K562 (cell line): ENCODE data around the gene VWA7. TPM values are rescaled to one million over a fixed set of nuclear protein-coding genes. Genes with fewer than 3 reads are reported as not detected.

Experiments used
- BDP1 ChIP-seq: IDR thresholded peaks from 3 replicates; pipeline ENCODE4 v1.6.1; 2011; ENCODE audit not compliant: insufficient read length, insufficient read depth
- CEBPB ChIP-seq: fragments of 450-650 bp; IDR thresholded peaks from 2 replicates; pipeline ENCODE4 v1.6.1; 2016; ENCODE audit warnings: missing genetic modification characterization, missing compliant biosample characterization
- CHD4 ChIP-seq: fragments of 200-600 bp; sonication (generic); IDR thresholded peaks from 3 replicates; pipeline ENCODE4 v1.6.1; 2012; ENCODE audit warnings: low read depth, mild to moderate bottlenecking, mixed read lengths, low read length, inconsistent platforms; ENCODE audit not compliant: insufficient read depth, insufficient replicate concordance, poor library complexity, severe bottlenecking
- ELF4 ChIP-seq: fragments of 450-650 bp; formaldehyde crosslinking; IDR thresholded peaks from 2 replicates; pipeline ENCODE4 v1.4.0; 2022; ENCODE audit warnings: missing genetic modification characterization
- FOXK1 ChIP-seq: sonication (generic); formaldehyde crosslinking; IDR thresholded peaks from 2 replicates; pipeline ENCODE4 v1.8.0; 2022; ENCODE audit warnings: missing genetic modification reagents, mild to moderate bottlenecking, borderline replicate concordance
- HDAC8 ChIP-seq: fragments of 450-650 bp; IDR thresholded peaks from 2 replicates; pipeline ENCODE4 v1.6.1; 2016; ENCODE audit warnings: mild to moderate bottlenecking, missing genetic modification characterization, moderate library complexity, missing compliant biosample characterization
- HMG20A ChIP-seq: fragments of 450-650 bp; formaldehyde crosslinking; conservative IDR thresholded peaks from 2 replicates; pipeline ENCODE4 v1.4.0; 2020; ENCODE audit warnings: mild to moderate bottlenecking, mixed read lengths
- KDM4B ChIP-seq, 2 experiments: fragments of 450-650 bp in 1 of 2; sonication (generic) in 1 of 2; IDR thresholded peaks; 2 replicates each; pipeline ENCODE4 v1.6.1; 2016 to 2017; ENCODE audit warnings: borderline replicate concordance in 2 of 2, antibody characterized with exemption in 1 of 2, low read depth in 1 of 2, mild to moderate bottlenecking in 1 of 2
- KLF16 ChIP-seq: IDR thresholded peaks from 2 replicates; pipeline ENCODE4 v1.6.1; 2016; ENCODE audit warnings: antibody characterized with exemption
- LARP7 ChIP-seq: fragments of 450-650 bp; IDR thresholded peaks from 2 replicates; pipeline ENCODE4 v1.6.1; 2016
- MAZ ChIP-seq, 2 experiments: fragments of 450-650 bp in 1 of 2; sonication (generic) in 1 of 2; formaldehyde crosslinking; IDR thresholded peaks in 1 of 2; conservative IDR thresholded peaks in 1 of 2; 2 replicates each; pipeline versions ENCODE4 v1.4.0 to v1.5.0; 2020; ENCODE audit warnings: mild to moderate bottlenecking in 1 of 2, missing genetic modification reagents in 1 of 2
- MECOM ChIP-seq: fragments of 250-450 bp; sonication (Bioruptor Pico); IDR thresholded peaks from 2 replicates; pipeline ENCODE4 v1.8.0; 2022; ENCODE audit warnings: inconsistent platforms
- NFXL1 ChIP-seq: fragments of 450-650 bp; formaldehyde crosslinking; IDR thresholded peaks from 2 replicates; pipeline ENCODE4 v1.4.0; 2021; ENCODE audit warnings: mild to moderate bottlenecking
- RHOXF2B ChIP-seq: fragments of 250-450 bp; sonication (Bioruptor Pico); conservative IDR thresholded peaks from 2 replicates; pipeline ENCODE4 v1.5.1; 2021
- YY1 ChIP-seq, 3 experiments: IDR thresholded peaks; 2 replicates each; pipeline ENCODE4 v1.6.1; 2011; ENCODE audit warnings: low read length in 2 of 3, mild to moderate bottlenecking in 2 of 3, moderate library complexity in 2 of 3, borderline replicate concordance in 1 of 3, control low read depth in 1 of 3, low read depth in 1 of 3; ENCODE audit not compliant: insufficient read depth in 3 of 3, insufficient replicate concordance in 2 of 3, control insufficient read depth in 1 of 3, insufficient read length in 1 of 3; ENCODE audit errors: extremely low read depth in 1 of 3
- ZEB2 ChIP-seq: fragments of 450-650 bp; IDR thresholded peaks from 2 replicates; pipeline ENCODE4 v1.6.1; 2016
- ZKSCAN1 ChIP-seq: fragments of 150-350 bp; IDR thresholded peaks from 2 replicates; pipeline ENCODE4 v1.6.1; 2016; ENCODE audit warnings: low read depth, low read length
- ZNF445 ChIP-seq: fragments of 250-450 bp; sonication (Bioruptor Pico); IDR thresholded peaks from 2 replicates; pipeline ENCODE4 v1.4.0; 2020; ENCODE audit warnings: low read depth, mild to moderate bottlenecking, moderate library complexity
- ZNF551 ChIP-seq: fragments of 250-450 bp; sonication (Bioruptor Pico); IDR thresholded peaks from 2 replicates; pipeline ENCODE4 v1.5.0; 2021; ENCODE audit warnings: mild to moderate bottlenecking, moderate library complexity
- ZNF57 ChIP-seq: fragments of 450-650 bp; formaldehyde crosslinking; IDR thresholded peaks from 2 replicates; pipeline ENCODE4 v1.4.0; 2020; ENCODE audit warnings: mild to moderate bottlenecking, moderate library complexity
- ZNF75A ChIP-seq: fragments of 450-650 bp; formaldehyde crosslinking; IDR thresholded peaks from 2 replicates; pipeline ENCODE4 v1.4.0; 2020; ENCODE audit warnings: mild to moderate bottlenecking
- polyA plus RNA-seq, 8 experiments: library from polyadenylated mRNA; depleted of rRNA in 4 of 8; stranded (reverse) in 5 of 8; unstranded in 3 of 8; fragments of >200 nt; fragmentation: Nextera tagmentation in 2 of 8; fragmentation: Illumina TruSeq in 1 of 8; extraction: Ambion mirVana in 2 of 8; extraction: Trizol in 1 of 8; gene quantifications; 2 replicates each; pipeline versions ENCODE4 v1.2.1 to v1.2.3, GENCODE V29; 2011 to 2014; ENCODE audit warnings: inconsistent platforms in 1 of 8, missing spikeins in 1 of 8
- total RNA-seq, 7 experiments: library from RNA; depleted of rRNA in 6 of 7; stranded (reverse); fragments of >200 nt in 6 of 7; fragmentation: Illumina TruSeq in 2 of 7; extraction: Trizol in 2 of 7; gene quantifications; 2 replicates each; pipeline versions ENCODE4 v1.2.1 to v1.2.3, GENCODE V29; 2011 to 2021; ENCODE audit warnings: low replicate concordance in 1 of 7
- TF ChIP-seq, protein P1 (sequence below), 2 experiments: fragments of 250-450 bp in 1 of 2; fragments of 450-650 bp in 1 of 2; sonication (Bioruptor Pico) in 1 of 2; IDR thresholded peaks; 2 replicates each; pipeline versions ENCODE4 v1.6.1 to v1.8.0; 2016 to 2021; ENCODE audit warnings: mild to moderate bottlenecking in 2 of 2, moderate library complexity in 2 of 2, missing compliant biosample characterization in 1 of 2, missing genetic modification characterization in 1 of 2
- TF ChIP-seq, protein P2 (sequence below): IDR thresholded peaks from 2 replicates; pipeline ENCODE4 v1.6.1; 2011; ENCODE audit warnings: borderline replicate concordance, low read depth, mild to moderate bottlenecking, moderate library complexity, low read length; ENCODE audit not compliant: insufficient read depth, poor library complexity, severe bottlenecking
- TF ChIP-seq, protein P3 (sequence below): fragments of 450-650 bp; IDR thresholded peaks from 2 replicates; pipeline ENCODE4 v1.6.1; 2017; ENCODE audit warnings: antibody characterized with exemption

Gene VWA7
- total and polyA plus RNA-seq, 9 of the 15 experiments (the other 6 are each of a cell fraction or from before 2014, with no cell fraction given) = 0.18 to 2.9 (median 0.95) TPM

DNA sequence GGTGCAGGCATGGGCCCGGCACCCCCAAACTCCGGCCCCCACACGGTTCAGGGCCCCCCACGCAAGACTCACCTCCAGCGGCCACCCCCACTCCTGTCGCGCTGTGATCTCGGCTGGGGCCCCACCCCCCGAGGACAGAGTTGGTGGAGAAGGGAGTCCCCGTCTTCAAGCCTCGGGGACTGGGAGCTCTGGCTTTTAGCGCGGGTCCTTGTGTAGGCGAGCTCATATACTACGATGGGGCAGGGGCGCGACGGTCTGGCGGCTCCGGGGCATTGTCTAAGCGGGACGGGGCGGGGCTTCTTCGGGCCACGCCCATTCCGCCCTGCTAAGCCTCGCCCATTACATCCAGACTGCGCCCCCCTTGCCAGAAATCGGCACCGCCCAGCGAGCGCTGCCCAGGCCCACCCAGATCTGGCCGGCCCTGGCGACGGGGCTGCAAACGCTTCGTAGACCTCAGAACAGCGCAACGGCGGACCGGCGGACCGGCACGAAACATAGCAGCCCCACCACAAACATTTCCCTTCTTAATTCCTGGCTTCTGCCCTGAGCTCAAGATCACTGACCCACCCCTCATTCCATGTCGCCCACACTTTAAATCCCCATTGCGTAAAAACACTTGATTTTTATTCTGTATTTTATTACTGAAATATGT, 47.0 kb downstream of the VWA7 start (continued):
- TF ChIP-seq, protein P1, sequence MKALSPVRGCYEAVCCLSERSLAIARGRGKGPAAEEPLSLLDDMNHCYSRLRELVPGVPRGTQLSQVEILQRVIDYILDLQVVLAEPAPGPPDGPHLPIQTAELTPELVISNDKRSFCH (CRISPR knock-in tag; IDR thresholded peaks at IDR 0.05) = 0 out of 2 replicates have a peak, but pooled peaks have one; percentile 38
- TF ChIP-seq, protein P1 (tag; IDR thresholded peaks at IDR 0.05) = no peak
- TF ChIP-seq KLF16 (no peak), ZNF75A (CRISPR knock-in tag) (peak; percentile 92), ZEB2 (no peak), BDP1 (no peak), MAZ (CRISPR knock-in tag; conservative IDR thresholded peaks at IDR 0.05 in 1 of 2, IDR thresholded peaks at IDR 0.05 in 1 of 2) (peak; percentile 78 to 99), ZNF445 (CRISPR knock-in tag) (peak; percentile 97), ZNF551 (peak; percentile 96), ZNF57 (CRISPR knock-in tag) (peak; percentile 95), LARP7 (peak; percentile 63; the same call in 1 of the 2 replicates), MECOM (CRISPR knock-in tag) (0 out of 2 replicates have a peak, but pooled peaks have one; percentile 62), KDM4B (IDR thresholded peaks at IDR 0.05; ENCODE audit: borderline replicate concordance in 2 of 2, low read depth in 1 of 2) (no peak), RHOXF2B (CRISPR knock-in tag) (peak; percentile 98), CEBPB (tag) (peak; percentile 55), ELF4 (CRISPR knock-in tag) (peak; percentile 99), CHD4 (peak; percentile 86), HMG20A (CRISPR knock-in tag) (peak; percentile 94), YY1 (IDR thresholded peaks at IDR 0.05; ENCODE audit: borderline replicate concordance in 1 of 3, control insufficient read depth in 1 of 3, extremely low read depth in 1 of 3, insufficient read depth in 3 of 3, insufficient read length in 1 of 3, insufficient replicate concordance in 2 of 3, low read depth in 1 of 3, low read length in 2 of 3) (peak in 2 of 3 experiments; percentile 66 to 75), ZKSCAN1 (peak; percentile 46; the same call in 1 of the 2 replicates), HDAC8 (0 out of 2 replicates have a peak, but pooled peaks have one; percentile 15), NFXL1 (CRISPR knock-in tag) (peak; percentile 94), FOXK1 (peak; percentile 91; the same call in 1 of the 2 replicates)
- TF ChIP-seq, protein P2, sequence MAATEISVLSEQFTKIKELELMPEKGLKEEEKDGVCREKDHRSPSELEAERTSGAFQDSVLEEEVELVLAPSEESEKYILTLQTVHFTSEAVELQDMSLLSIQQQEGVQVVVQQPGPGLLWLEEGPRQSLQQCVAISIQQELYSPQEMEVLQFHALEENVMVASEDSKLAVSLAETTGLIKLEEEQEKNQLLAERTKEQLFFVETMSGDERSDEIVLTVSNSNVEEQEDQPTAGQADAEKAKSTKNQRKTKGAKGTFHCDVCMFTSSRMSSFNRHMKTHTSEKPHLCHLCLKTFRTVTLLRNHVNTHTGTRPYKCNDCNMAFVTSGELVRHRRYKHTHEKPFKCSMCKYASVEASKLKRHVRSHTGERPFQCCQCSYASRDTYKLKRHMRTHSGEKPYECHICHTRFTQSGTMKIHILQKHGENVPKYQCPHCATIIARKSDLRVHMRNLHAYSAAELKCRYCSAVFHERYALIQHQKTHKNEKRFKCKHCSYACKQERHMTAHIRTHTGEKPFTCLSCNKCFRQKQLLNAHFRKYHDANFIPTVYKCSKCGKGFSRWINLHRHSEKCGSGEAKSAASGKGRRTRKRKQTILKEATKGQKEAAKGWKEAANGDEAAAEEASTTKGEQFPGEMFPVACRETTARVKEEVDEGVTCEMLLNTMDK = no peak
- TF ChIP-seq, protein P3, sequence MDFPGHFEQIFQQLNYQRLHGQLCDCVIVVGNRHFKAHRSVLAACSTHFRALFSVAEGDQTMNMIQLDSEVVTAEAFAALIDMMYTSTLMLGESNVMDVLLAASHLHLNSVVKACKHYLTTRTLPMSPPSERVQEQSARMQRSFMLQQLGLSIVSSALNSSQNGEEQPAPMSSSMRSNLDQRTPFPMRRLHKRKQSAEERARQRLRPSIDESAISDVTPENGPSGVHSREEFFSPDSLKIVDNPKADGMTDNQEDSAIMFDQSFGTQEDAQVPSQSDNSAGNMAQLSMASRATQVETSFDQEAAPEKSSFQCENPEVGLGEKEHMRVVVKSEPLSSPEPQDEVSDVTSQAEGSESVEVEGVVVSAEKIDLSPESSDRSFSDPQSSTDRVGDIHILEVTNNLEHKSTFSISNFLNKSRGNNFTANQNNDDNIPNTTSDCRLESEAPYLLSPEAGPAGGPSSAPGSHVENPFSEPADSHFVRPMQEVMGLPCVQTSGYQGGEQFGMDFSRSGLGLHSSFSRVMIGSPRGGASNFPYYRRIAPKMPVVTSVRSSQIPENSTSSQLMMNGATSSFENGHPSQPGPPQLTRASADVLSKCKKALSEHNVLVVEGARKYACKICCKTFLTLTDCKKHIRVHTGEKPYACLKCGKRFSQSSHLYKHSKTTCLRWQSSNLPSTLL = no peak
